Skeletal muscle cell (primary cell): ENCODE data around the gene ARSH.
"Not testable (repeated sequence)": the region's sequence is repeated elsewhere in the genome, so short reads cannot be mapped to it uniquely, and the experiment has no call there.

Experiments
- DNase-seq: peaks from one replicate; pipeline ENCODE4 v3.0.0-alpha.2; 2010; ENCODE audit warnings: low read depth
- H3K4me3 ChIP-seq: 2 replicates; pipeline ENCODE4 v1.5.1; 2011; ENCODE audit warnings: low read depth, mild to moderate bottlenecking, control low read depth, low read length, moderate library complexity

The ARSH gene

DNA sequence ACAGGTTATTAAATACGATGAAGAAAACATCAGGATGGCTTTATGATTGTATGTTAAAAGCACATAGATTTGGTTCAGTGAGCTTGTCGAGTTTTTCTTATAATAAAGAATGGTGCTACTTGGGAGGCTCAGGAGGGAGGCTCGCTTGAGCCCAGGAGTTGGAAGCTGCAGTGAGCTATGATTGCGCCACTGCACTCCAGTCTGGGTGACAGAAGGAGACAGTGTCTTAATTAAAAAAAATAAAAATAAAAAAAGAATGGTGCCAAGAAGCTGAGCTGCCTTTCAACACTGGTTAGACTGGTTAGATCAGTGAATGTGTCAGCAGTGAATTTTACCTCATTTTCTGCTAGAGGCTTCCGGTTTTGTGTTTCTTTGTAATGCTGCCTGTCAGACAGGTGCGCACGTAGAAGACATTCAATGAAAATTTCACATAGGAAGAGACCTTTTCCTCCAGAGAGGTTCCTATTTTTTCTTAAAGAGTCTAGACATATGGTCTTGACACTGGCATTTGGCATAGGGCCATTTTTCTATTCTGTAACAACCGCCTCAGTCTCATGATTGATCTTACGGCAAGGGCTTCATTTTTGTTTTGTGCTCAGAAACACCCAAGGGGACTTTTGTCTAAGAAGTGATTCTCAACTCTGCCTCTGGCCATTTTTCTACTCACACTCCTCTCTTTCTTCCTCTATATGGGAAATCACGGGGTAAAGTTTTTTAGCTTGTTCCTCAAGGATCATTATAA, 19.9 kb downstream of the ARSH start:
- H3K4me3 ChIP-seq, result no peak overlapping the region
- no peak for DNase-seq

DNA sequence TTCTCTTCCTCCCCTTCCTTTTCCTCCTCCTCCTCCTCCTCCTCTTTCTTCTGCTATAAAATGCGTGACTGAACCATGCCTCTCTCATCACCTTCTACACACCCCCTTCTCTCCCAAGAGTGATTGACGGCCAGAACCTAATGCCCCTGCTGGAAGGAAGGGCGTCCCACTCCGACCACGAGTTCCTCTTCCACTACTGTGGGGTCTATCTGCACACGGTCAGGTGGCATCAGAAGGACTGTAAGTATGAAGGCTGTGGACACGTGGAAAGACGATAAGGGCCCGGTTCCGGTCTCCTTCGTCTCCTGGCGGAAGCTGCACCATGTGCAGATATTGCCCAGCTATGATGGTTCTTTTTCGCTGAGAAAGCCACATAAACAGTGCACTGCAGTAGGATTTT, 22.8 kb downstream of the ARSH start:
- DNase-seq, result no peak
- H3K4me3 ChIP-seq, result no peak overlapping the region

- DNase-seq, result no peak
- no peak overlapping the region for H3K4me3 ChIP-seq
Observed at GRCh38 chrX:3037218-3037617, 30.9 kb downstream of the ARSH start.

GRCh38 chrX:3044196-3044595, 37.9 kb downstream of the ARSH start:
- no peak for DNase-seq
- no peak overlapping the region for H3K4me3 ChIP-seq

- H3K4me3 ChIP-seq, result no peak overlapping the region
- DNase-seq, result no peak
Observed at GRCh38 chrX:3044671-3045070, 38.3 kb downstream of the ARSH start.

DNA sequence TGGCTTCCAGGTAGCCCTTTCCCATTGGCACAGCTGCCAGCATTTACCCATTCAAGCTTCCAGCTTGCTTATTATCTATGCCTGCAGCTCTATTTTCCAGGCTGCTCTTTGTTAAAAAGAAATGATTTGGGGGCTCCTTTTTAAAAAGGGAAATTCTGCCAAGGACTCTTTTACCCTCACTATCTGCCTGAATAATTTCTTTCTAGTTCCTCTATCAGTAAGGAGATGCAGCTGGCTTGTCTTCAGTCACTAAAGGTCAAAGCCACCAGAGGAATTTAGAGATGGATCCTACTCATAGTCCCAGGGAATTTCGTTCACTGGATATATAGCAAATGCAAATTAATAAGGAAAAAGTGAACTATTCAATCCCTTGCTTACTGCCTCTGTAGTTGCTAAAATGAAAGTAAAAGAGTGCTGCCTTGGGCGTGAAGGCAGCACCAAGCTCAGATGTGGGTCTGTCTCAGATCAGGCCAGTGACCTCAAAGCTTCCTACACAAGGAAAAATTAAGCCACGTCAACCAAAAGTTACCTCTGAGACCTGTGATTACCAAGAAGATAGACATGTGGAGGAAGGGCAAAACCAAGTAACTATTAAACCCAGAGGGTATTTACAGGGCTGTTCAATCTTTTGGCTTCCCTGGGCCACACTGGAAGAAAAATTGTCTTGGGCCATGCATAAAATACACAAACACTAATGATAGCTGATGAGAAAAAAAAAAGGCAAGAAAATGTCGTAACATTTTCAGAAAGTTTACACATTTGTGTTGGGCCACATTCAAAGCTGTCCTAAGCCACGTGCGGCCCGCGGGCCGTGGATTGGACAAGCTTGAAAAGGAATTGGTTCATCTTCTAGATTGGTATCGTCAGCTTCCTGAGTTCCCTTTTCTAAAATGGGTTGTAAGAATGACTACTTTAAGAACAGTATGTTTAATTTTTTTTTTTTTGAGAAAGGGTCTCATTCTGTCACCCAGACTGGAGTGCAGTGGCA, 40.2 kb downstream of the ARSH start:
- no peak for DNase-seq
- no peak overlapping the region for H3K4me3 ChIP-seq

DNA sequence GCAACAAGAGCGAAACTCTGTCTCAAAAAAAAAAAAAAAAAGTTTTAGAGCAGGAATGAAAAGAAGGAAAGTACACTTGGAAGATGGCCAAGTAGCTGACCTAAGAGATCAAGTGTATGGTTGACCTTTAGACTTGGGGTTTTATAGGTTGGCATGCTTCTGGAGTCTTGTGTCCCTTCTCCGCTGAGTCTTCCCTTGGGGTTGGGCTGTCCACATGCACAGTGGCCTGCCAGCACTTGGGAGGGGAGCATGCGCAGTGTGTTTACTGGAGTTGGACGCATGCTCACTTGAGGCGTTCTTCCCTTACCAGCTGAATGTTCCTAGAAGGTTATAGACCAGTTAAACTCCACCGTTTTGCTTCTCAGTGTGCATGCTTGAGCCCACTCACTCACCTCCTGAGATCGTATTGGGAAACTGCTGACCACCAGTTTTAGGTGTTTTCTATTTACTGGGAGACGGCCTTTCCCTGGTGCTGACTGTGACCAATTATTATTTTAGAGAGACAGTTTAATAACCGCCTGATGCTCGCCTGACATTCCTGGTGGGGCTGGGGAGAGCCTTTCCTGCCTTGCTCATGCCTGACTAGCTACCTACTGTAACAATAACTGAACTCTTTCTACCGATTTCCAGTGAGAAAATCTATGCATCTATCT, 44.3 kb downstream of the ARSH start:
- H3K4me3 ChIP-seq, DNase-seq: not testable (repeated sequence)

DNA sequence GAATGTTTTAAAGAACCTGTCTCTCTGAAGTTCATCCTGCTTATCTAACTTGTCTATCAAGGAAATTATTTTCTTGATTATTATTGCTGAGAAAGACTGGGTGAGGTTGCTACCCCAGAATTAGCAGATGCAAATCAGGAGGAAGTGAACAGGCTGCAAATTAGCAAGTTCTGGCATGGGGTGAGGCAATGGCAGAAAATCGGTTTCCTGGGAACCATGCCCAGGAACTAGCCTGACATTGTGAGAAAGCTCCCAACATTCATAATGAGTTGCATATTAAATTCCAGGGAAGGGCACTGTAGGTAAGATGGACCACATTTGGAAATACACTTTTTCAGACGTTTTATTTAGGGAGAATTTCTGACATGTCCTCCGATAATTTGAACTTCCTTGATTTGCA, 46.5 kb downstream of the ARSH start:
- H3K4me3 ChIP-seq, result no peak overlapping the region
- no peak for DNase-seq

DNA sequence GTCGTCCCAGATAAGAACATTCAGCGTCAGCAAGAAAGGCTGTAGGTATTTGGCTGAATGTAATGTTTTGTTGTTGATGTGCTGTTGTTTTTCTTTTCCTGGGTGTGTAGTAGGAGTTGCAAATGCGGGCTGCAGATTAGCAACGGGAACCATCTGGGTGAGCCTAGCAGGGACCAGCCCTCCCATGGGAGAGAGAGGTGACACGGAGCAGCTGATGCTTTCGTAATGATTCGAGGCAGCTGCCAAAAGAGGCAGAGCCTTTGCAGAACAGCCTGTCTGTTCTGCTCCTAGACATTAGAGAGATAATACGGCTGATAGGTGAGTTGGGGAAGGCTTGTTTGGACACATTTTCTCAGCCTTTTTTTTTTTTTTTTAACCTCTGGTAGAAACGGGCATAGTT, 60.2 kb downstream of the ARSH start:
- no peak overlapping the region for H3K4me3 ChIP-seq
- no peak for DNase-seq

- no peak for DNase-seq
- H3K4me3 ChIP-seq, result no peak overlapping the region
Observed at GRCh38 chrX:3075959-3076358, 69.6 kb downstream of the ARSH start.

DNA sequence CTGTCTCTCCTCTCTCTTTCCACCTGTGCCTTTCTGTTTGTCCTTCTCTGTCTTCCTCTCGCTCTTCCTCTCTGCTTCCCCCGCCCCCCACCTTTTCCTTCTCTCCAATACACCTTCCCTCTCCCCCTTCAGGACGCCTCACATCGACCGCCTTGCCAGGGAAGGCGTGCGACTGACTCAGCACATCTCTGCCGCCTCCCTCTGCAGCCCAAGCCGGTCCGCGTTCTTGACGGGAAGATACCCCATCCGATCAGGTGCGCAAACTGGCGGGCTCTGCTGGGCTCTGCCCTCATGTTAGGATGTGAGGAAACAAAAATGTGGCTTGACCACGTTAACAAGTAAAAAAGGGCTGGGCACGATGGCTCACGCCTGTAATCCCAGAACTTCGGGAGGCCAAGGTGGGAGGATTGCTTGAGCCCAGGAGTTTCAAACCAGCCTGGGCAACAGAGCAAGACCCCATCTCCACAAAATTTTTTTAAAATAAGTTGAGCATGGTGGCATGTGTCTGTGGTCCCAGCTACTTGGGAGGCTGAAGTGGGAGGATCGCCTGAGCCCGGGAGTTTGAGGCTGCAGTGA, 70.2 kb downstream of the ARSH start:
- no peak for DNase-seq
- H3K4me3 ChIP-seq, result no peak overlapping the region
